ENCODE results near the gene PDE11A. TPM values are rescaled to one million over a fixed set of nuclear protein-coding genes. Genes with fewer than 3 reads are reported as not detected.

Gene PDE11A
- total and polyA plus RNA-seq, 2 of the 8 experiments (the other 6 are each of a cell fraction or from before 2014, with no cell fraction given), result 0.19 to 0.23 TPM

DNA sequence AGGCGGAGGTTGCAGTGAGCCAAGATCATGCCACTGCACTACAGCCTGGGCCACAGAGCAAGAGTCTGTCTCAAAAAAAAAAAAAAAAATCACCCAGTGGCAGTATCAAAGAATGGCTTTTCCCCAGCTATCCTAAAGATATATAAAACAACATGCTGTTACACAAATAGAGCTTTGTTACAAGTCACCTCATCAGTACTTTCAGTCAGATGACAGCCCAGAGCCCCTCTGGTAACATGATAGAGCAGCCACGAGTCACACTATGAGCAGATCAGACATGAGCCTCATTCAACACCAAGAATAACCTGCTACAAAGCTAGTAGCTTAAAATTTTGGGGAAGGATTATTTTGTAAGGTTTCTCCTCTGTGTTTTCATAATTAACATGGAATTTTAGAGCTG, 25.2 kb downstream of the PDE11A start:
- Histone ChIP-seq H3K4ac (replicated peaks; ENCODE audit: insufficient read length, low read depth, low read length) (no peak overlapping the region), H2BK20ac (ENCODE audit: low read length) (no peak overlapping the region), H3K79me2 (ENCODE audit: control insufficient read depth in 1 of 2, insufficient read depth in 2 of 2, low read length in 2 of 2) (no peaks in the 10 kb centered on the region), H2BK120ac (replicated peaks; ENCODE audit: low read depth, low read length) (no peak overlapping the region), H4K8ac (ENCODE audit: extremely low read depth, insufficient read depth, low read length) (no peak overlapping the region), H3K79me1 (ENCODE audit: low read depth, low read length) (no peaks in the 10 kb centered on the region), H4K20me1 (replicated peaks in 1 of 2; ENCODE audit: control insufficient read depth in 1 of 2, insufficient read depth in 2 of 2, low read length in 2 of 2) (no peaks in the 10 kb centered on the region), H2AFZ (ENCODE audit: low read length) (no peak overlapping the region), H3K56ac (replicated peaks; ENCODE audit: insufficient read length, low read depth, low read length) (no peak overlapping the region), H3K18ac (ENCODE audit: extremely low read depth, low read length) (no peak overlapping the region), H4K91ac (replicated peaks; ENCODE audit: insufficient read length, low read length) (no peak overlapping the region), H3K9me3 (ENCODE audit: insufficient read depth in 2 of 2, low read depth in 1 of 2, low read length in 1 of 2) (no peaks in the 10 kb centered on the region), H3K9ac (replicated peaks in 1 of 4; ENCODE audit: extremely low read depth in 1 of 4, low read depth in 3 of 4, low read length in 3 of 4) (no peak overlapping the region), H3K36me3 (ENCODE audit: control insufficient read depth in 2 of 4, insufficient read depth in 4 of 4, low read length in 3 of 4) (no peaks in the 10 kb centered on the region), H2BK15ac (ENCODE audit: low read length) (no peak overlapping the region), H2AK5ac (ENCODE audit: low read depth, low read length) (no peak overlapping the region), H3K4me3 (ENCODE audit: extremely low read depth in 1 of 4, insufficient read depth in 2 of 4, low read depth in 3 of 4, low read length in 4 of 4) (no peak overlapping the region), H3K27ac (ENCODE audit: low read depth, low read length) (no peak overlapping the region), H3K4me2 (ENCODE audit: insufficient read depth in 1 of 2, low read depth in 2 of 2, low read length in 2 of 2) (no peak overlapping the region), H3K14ac (ENCODE audit: insufficient read length) (no peak overlapping the region), H4K5ac (ENCODE audit: insufficient read length, low read depth, low read length) (no peak overlapping the region), H3K23ac (ENCODE audit: insufficient read length) (no peak overlapping the region), H3K27me3 (replicated peaks in 1 of 4; ENCODE audit: control insufficient read depth in 3 of 4, extremely low read depth in 1 of 4, insufficient read depth in 3 of 4, low read length in 3 of 4) (no peaks in the 10 kb centered on the region), H3K4me1 (replicated peaks in 1 of 4; ENCODE audit: control insufficient read depth in 3 of 4, insufficient read depth in 4 of 4, low read length in 3 of 4) (no peaks in the 10 kb centered on the region), H2BK5ac (ENCODE audit: low read depth, low read length) (no peak overlapping the region), H3K23me2 (ENCODE audit: low read depth, low read length) (no peaks in the 10 kb centered on the region), H2BK12ac (ENCODE audit: low read depth, low read length) (no peak overlapping the region)
- FAIRE-seq, result no peak
- CTCF ChIA-PET (ENCODE audit: partially characterized antibody), result no interaction called here
- POLR2A ChIA-PET (ENCODE audit: partially characterized antibody), result no interaction called here
- WGBS, 2 experiments (ENCODE audit: extremely low coverage in 1 of 2, insufficient coverage in 1 of 2, insufficient read length in 1 of 2, insufficient replicate concordance in 2 of 2, low coverage in 1 of 2, low lambda C conversion rate in 2 of 2, missing lambda C conversion rate in 1 of 2), result 78% methylated on average over 2 of the region's 2 CpGs; no CpG with 5 or more reads in 1 of the 2 experiments
- DNase-seq (ENCODE audit: low read depth in 1 of 2, low spot score in 2 of 2), result no peak
- no peak for TF ChIP-seq CHD2 (IDR thresholded peaks at IDR 0.05; ENCODE audit: low read length)
- no peak for TF ChIP-seq SIRT6 (IDR thresholded peaks at IDR 0.05; ENCODE audit: low read length)
- TF ChIP-seq, protein P1, sequence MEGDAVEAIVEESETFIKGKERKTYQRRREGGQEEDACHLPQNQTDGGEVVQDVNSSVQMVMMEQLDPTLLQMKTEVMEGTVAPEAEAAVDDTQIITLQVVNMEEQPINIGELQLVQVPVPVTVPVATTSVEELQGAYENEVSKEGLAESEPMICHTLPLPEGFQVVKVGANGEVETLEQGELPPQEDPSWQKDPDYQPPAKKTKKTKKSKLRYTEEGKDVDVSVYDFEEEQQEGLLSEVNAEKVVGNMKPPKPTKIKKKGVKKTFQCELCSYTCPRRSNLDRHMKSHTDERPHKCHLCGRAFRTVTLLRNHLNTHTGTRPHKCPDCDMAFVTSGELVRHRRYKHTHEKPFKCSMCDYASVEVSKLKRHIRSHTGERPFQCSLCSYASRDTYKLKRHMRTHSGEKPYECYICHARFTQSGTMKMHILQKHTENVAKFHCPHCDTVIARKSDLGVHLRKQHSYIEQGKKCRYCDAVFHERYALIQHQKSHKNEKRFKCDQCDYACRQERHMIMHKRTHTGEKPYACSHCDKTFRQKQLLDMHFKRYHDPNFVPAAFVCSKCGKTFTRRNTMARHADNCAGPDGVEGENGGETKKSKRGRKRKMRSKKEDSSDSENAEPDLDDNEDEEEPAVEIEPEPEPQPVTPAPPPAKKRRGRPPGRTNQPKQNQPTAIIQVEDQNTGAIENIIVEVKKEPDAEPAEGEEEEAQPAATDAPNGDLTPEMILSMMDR (IDR thresholded peaks at IDR 0.05; ENCODE audit: control extremely low read depth in 1 of 3, insufficient read depth in 1 of 3, low read depth in 1 of 3, low read length in 3 of 3), result no peak
- no peak for TF ChIP-seq TBP (IDR thresholded peaks at IDR 0.05; ENCODE audit: low read depth, low read length)
- no peak for TF ChIP-seq POU5F1 (IDR thresholded peaks at IDR 0.05; ENCODE audit: low read depth, low read length)
- no peak for TF ChIP-seq SP1 (IDR thresholded peaks at IDR 0.05; ENCODE audit: low read depth, low read length)
- no peak for TF ChIP-seq GABPA (IDR thresholded peaks at IDR 0.05; ENCODE audit: borderline replicate concordance, insufficient read depth, low read length)
- TF ChIP-seq TCF12 (IDR thresholded peaks at IDR 0.05; ENCODE audit: low read depth, low read length), result no peak
- TF ChIP-seq KDM1A (IDR thresholded peaks at IDR 0.05; ENCODE audit: borderline replicate concordance, low read length), result no peak
- TF ChIP-seq EP300 (IDR thresholded peaks at IDR 0.05; ENCODE audit: borderline replicate concordance in 1 of 2, low read depth in 2 of 2, low read length in 2 of 2), result no peak
- no peak for TF ChIP-seq MAFK (IDR thresholded peaks at IDR 0.05; ENCODE audit: low read depth, low read length)
- no peak for TF ChIP-seq TEAD4 (IDR thresholded peaks at IDR 0.05; ENCODE audit: low read depth, low read length)
- TF ChIP-seq CHD1 (IDR thresholded peaks at IDR 0.05; ENCODE audit: low read depth, low read length), result no peak
- no peak for TF ChIP-seq POLR2AphosphoS5 (IDR thresholded peaks at IDR 0.05; ENCODE audit: low read depth, low read length)

All from H1 (cell line).